Suprapubic skin (tissue), 4 donors: Measurements from ENCODE around the gene SEC16B. TPM values are rescaled to one million over a fixed set of nuclear protein-coding genes. Genes with fewer than 3 reads are reported as not detected.

ENCODE experiments used
- DNase-seq, 2 donors: peaks; one replicate each; pipeline ENCODE4 v3.0.0-alpha.2; 2019; ENCODE audit warnings: low spot score in 2 of 2
- H3K27ac ChIP-seq: fragments of 200-600 bp; sonication (generic); one replicate; pipeline ENCODE4 v1.5.1; 2019
- H3K27me3 ChIP-seq: fragments of 200-600 bp; sonication (generic); one replicate; pipeline ENCODE4 v1.5.1; 2019
- H3K36me3 ChIP-seq: fragments of 200-600 bp; sonication (generic); one replicate; pipeline ENCODE4 v1.5.1; 2019
- H3K4me1 ChIP-seq: fragments of 200-600 bp; sonication (generic); one replicate; pipeline ENCODE4 v1.5.1; 2019
- H3K4me3 ChIP-seq: fragments of 200-600 bp; sonication (generic); one replicate; pipeline ENCODE4 v1.5.1; 2019; ENCODE audit warnings: mild to moderate bottlenecking
- H3K9me3 ChIP-seq: fragments of 200-600 bp; sonication (generic); one replicate; pipeline ENCODE4 v1.5.1; 2019
- CTCF ChIP-seq, 2 donors: fragments of 200-600 bp in 1 of 2; fragments of 450-650 bp in 1 of 2; sonication (generic) in 1 of 2; IDR thresholded peaks; one replicate each; pipeline ENCODE4 v1.5.1; 2016 to 2019; ENCODE audit warnings: antibody characterized with exemption in 2 of 2, mild to moderate bottlenecking in 1 of 2, moderate library complexity in 1 of 2
- EP300 ChIP-seq: sonication (generic); formaldehyde crosslinking; IDR thresholded peaks from one replicate; pipeline ENCODE4 v1.6.1; 2017; ENCODE audit warnings: antibody characterized with exemption
- POLR2A ChIP-seq, 2 donors: fragments of 450-650 bp; IDR thresholded peaks; one replicate each; pipeline ENCODE4 v1.6.1; 2017; ENCODE audit warnings: antibody characterized with exemption in 2 of 2, mild to moderate bottlenecking in 2 of 2, moderate library complexity in 2 of 2
- POLR2AphosphoS5 ChIP-seq, 3 donors: sonication (generic); formaldehyde crosslinking; IDR thresholded peaks; one replicate each; pipeline ENCODE4 v1.6.1; 2017; ENCODE audit warnings: antibody characterized with exemption in 3 of 3
- WGBS: methylation state at CpG from one replicate; pipeline ENCODE4 v1.1.5; 2018; 5-methylcytosine and 5-hydroxymethylcytosine counted together
- total RNA-seq, 4 donors: library from RNA; depleted of rRNA; stranded (reverse); fragments of >200 nt; gene quantifications; one replicate each; pipeline ENCODE4 v1.1.0, GENCODE V29; 2016

The SEC16B gene
- total RNA-seq, 4 donors from 2014 or later, result 1.7 to 6.4 (median 2.5) TPM

GRCh38 chr1:177977141-177977540 lies 7.3 kb upstream of the SEC16B start:
- no peak for DNase-seq
- peaks cover 4% of the 10 kb centered on the region for H3K4me1 ChIP-seq
- no peak overlapping the region for H3K27ac ChIP-seq
- no peaks in the 10 kb centered on the region for H3K27me3 ChIP-seq
- no peak overlapping the region for H3K4me3 ChIP-seq
- H3K36me3 ChIP-seq, result no peaks in the 10 kb centered on the region
- WGBS, result 61% methylated on average over 1 of the region's 1 CpG
- H3K9me3 ChIP-seq, result no peaks in the 10 kb centered on the region
- TF ChIP-seq CTCF (IDR thresholded peaks at IDR 0.05), result no peak
- no peak for TF ChIP-seq POLR2A (IDR thresholded peaks at IDR 0.05)
- TF ChIP-seq EP300, result no peak
- no peak for TF ChIP-seq POLR2AphosphoS5 (IDR thresholded peaks at IDR 0.05)

- no peaks in the 10 kb centered on the region for H3K27me3 ChIP-seq
- no peaks in the 10 kb centered on the region for H3K36me3 ChIP-seq
- no peak overlapping the region for H3K4me3 ChIP-seq
- DNase-seq, result no peak
- TF ChIP-seq POLR2AphosphoS5 (IDR thresholded peaks at IDR 0.05) (no peak), CTCF (IDR thresholded peaks at IDR 0.05) (no peak), EP300 (no peak), POLR2A (IDR thresholded peaks at IDR 0.05) (no peak)
- peaks cover 4% of the 10 kb centered on the region for H3K4me1 ChIP-seq
- no peaks in the 10 kb centered on the region for H3K9me3 ChIP-seq
- no peak overlapping the region for H3K27ac ChIP-seq
Measured at GRCh38 chr1:177976596-177976995, 6.7 kb upstream of the SEC16B start.

GRCh38 chr1:177975588-177976495 lies 6.0 kb upstream of the SEC16B start:
- Histone ChIP-seq H3K36me3 (no peaks in the 10 kb centered on the region), H3K4me1 (peaks cover 4% of the 10 kb centered on the region), H3K9me3 (no peaks in the 10 kb centered on the region), H3K27me3 (no peaks in the 10 kb centered on the region), H3K27ac (no peak overlapping the region), H3K4me3 (no peak overlapping the region)
- TF ChIP-seq CTCF (IDR thresholded peaks at IDR 0.05) (no peak), POLR2A (IDR thresholded peaks at IDR 0.05) (no peak), EP300 (no peak), POLR2AphosphoS5 (IDR thresholded peaks at IDR 0.05) (no peak)
- no peak for DNase-seq
- WGBS, result 48% methylated on average over 4 of the region's 5 CpGs

DNA sequence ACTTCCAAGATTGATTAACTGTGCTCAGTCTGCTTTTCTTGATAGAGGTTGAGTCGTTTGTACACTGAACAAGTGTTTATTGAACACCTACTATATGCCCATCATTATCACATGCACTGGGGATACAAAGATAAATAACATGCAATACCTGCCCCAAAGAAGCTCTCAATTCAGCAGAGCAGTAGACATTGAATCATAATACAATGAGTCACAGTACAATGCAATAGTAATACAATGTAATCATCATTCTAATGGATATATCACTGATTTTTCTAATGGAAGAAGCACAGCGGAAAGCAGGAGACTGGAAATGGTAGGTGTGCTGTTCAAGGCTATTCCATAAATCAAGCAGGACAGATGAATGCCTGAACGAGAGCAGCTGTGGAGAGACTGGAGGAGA lies 3.7 kb upstream of the SEC16B start:
- no peak overlapping the region for H3K4me3 ChIP-seq
- H3K27me3 ChIP-seq, result no peaks in the 10 kb centered on the region
- no peaks in the 10 kb centered on the region for H3K36me3 ChIP-seq
- WGBS, result 83% methylated on average over 3 of the region's 3 CpGs
- H3K27ac ChIP-seq, result no peak overlapping the region
- peaks cover 4% of the 10 kb centered on the region for H3K4me1 ChIP-seq
- no peak for DNase-seq
- H3K9me3 ChIP-seq, result no peaks in the 10 kb centered on the region
- TF ChIP-seq EP300, result no peak
- no peak for TF ChIP-seq POLR2A (IDR thresholded peaks at IDR 0.05)
- no peak for TF ChIP-seq POLR2AphosphoS5 (IDR thresholded peaks at IDR 0.05)
- no peak for TF ChIP-seq CTCF (IDR thresholded peaks at IDR 0.05)

DNA sequence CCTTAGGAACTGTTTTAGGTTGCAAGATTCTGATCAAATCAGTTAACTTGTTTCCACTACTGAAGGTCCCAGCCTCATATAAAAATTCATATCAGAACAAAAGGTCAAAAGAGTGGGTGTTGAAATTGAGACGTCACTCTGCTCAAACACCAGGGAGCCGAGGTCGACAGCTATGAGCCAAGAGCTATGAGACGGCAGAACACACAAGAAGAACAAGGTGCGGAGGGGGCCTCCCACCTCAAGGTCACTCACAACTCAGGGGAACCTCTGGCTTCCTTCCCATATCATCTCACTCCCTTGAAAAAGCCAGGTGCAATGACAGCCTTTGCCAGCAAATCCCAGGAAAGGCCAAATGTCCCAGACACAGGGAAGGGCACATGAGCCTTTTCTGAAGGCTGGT lies 749 bp downstream of the SEC16B start:
- 67% methylated on average over 5 of the region's 5 CpGs for WGBS
- DNase-seq, result no peak
- Histone ChIP-seq H3K36me3 (peaks cover 10% of the 10 kb centered on the region), H3K27ac (no peak overlapping the region), H3K4me1 (no peaks in the 10 kb centered on the region), H3K4me3 (no peak overlapping the region), H3K9me3 (no peaks in the 10 kb centered on the region), H3K27me3 (no peaks in the 10 kb centered on the region)
- TF ChIP-seq EP300 (no peak), POLR2A (IDR thresholded peaks at IDR 0.05) (no peak), POLR2AphosphoS5 (IDR thresholded peaks at IDR 0.05) (no peak)
